Activated effector memory CD4-positive, alpha-beta T cell treated with Interleukin-2 at 50 U/mL for 16 hours (primary cell): Measurements from ENCODE around the gene SALL1.

Experiments used
- DNase-seq: peaks from one replicate; pipeline ENCODE4 v3.0.0-alpha.2; 2020

SALL1 gene

GRCh38 chr16:51107742-51108141 is 43.3 kb downstream of the SALL1 start:
- DNase-seq = no peak

- no peak for DNase-seq
Measured at GRCh38 chr16:51106535-51106934, 44.5 kb downstream of the SALL1 start.

DNA sequence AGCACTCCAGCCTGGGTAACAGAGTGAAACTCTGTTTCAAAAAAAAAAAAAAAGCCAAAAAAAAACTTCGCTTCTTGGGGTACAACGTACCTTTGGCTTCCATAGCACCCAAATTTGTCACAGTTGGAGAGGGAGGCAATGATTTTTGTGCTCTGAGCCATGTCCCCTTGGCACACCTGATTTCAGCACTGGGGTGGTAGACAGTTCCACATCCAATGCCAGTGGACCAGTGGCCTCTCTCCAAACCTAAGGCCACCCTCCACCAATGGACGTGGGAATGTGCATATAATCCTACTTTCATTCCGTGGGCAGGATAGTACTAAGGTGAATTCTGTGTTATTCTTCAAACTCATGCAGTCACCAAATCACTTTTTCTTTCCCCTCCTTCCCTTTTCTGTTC is 47.5 kb downstream of the SALL1 start:
- no peak for DNase-seq

DNA sequence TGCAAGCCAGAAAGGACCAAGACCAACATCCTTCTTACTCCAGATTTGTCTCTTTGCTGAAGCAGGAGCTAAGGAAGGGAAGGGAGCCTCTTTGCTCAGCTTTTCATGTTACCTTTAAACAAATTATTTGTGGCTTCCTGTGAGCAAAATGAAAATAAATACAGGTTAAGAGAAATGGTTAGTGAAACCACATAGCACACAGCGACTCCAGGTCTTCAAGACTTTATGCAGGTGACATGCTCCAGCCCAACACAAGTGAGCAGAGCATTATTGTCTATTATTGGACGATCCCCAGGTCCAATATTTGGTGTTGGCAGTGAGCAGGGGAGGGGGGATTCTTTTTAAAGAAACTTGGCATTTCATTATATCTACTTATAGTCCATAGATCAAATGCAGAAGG is 53.3 kb downstream of the SALL1 start:
- no peak for DNase-seq

- DNase-seq = no peak
Measured at GRCh38 chr16:51095890-51096626, 55.0 kb downstream of the SALL1 start.

DNA sequence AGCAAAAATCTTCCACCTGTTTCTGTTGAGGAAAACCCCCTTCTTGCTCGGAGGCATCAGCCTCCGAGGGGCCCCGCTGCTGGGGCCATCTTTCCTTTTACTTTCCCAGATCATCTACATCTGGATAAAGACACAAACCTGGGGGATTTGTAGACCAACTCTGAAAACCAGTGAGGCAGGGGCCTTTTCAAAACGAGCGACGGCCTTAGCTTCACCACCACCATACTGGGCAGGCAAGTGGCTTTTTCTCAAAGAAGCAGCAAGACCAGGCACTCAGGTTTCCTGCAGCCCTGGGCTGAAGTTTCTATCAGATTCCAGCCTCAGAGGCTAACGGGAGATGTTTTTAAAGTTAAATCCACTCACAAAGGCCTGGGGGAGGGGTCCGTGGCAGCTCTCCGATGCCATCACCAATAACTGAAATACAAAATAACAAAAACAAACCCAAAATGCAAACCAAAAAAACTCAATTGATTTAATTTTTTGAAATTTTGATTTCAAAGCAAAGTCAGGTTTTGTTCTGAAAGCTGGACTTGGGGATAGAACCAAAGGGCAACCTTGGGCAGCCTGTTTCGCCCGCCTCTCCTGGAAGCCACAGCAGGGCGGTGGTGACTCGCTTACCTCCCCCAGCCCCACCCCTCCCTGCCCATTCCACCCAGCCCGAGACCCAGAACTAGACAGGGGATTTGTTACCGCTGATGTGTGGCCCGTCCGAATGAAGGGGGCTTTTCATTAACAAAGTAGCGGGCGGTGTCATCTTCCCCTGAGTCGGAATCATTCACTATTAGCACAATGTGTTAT is 55.8 kb downstream of the SALL1 start:
- DNase-seq = no peak

DNA sequence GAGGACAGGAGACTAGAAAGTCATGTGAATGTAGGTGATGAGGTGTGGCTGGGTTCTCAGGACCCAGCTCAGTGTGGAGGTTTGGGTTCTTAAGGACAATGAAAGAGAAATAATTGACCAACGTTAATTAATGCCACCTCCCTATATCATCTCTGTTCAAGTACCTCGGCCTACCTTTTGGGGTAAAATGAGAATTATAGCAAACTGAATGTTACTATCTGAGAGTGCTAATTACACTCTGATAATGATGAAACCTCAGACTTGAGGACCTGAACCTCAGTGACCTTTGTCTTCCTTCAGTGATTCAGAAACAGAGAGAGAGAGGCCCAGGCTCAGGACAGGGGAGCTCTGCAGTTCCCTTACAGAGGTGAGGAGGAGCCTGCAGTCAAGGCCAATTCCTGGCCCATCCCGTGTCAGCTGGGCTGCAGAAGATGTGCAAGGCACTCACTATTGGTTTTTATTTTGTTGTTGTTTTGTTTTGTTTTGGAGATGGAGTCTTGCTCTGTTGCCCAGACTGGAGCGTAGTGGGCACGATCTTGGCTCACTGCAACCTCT is 57.3 kb downstream of the SALL1 start:
- no peak for DNase-seq
